ENCODE data around the gene IL1RN.

GRCh38 chr2:113126845-113127645 lies at the start of gene IL1RN:
- TF ChIP-seq CTCF (IDR thresholded peaks at IDR 0.05) = no peak
- no peak for TF ChIP-seq POLR2A (IDR thresholded peaks at IDR 0.05)

All from suprapubic skin (tissue), 3 donors.